ENCODE results near the gene MAPKAPK3. TPM values are rescaled to one million over a fixed set of nuclear protein-coding genes. Genes with fewer than 3 reads are reported as not detected.
A peak's percentile ranks its signal among the peaks of the same experiment; 100 is the strongest.

Gene MAPKAPK3
- total RNA-seq, 1 donor from 2014 or later: 117 TPM

- no peak for DNase-seq (ENCODE audit: low read depth)
- TF ChIP-seq CTCF (conservative IDR thresholded peaks at IDR 0.05; ENCODE audit: low read depth, low read length): no peak
- H3K4me3 ChIP-seq (ENCODE audit: low read depth, low read length): no peak overlapping the region
These were observed 44.1 kb upstream of the MAPKAPK3 start for GRCh38 chr3:50572801-50573371.

GRCh38 chr3:50573566-50574443 lies 43.1 kb upstream of the MAPKAPK3 start:
- TF ChIP-seq CTCF (conservative IDR thresholded peaks at IDR 0.05; ENCODE audit: low read depth, low read length): no peak
- H3K4me3 ChIP-seq (ENCODE audit: low read depth, low read length): no peak overlapping the region
- no peak for DNase-seq (ENCODE audit: low read depth)

GRCh38 chr3:50574444-50574831 lies 42.5 kb upstream of the MAPKAPK3 start:
- no peak for TF ChIP-seq CTCF (conservative IDR thresholded peaks at IDR 0.05; ENCODE audit: low read depth, low read length)
- no peak overlapping the region for H3K4me3 ChIP-seq (ENCODE audit: low read depth, low read length)
- no peak for DNase-seq (ENCODE audit: low read depth)

- no peak overlapping the region for H3K4me3 ChIP-seq (ENCODE audit: low read depth, low read length)
- no peak for TF ChIP-seq CTCF (conservative IDR thresholded peaks at IDR 0.05; ENCODE audit: low read depth, low read length)
- DNase-seq (ENCODE audit: low read depth): no peak
These were observed 41.6 kb upstream of the MAPKAPK3 start for GRCh38 chr3:50575372-50575771.

- no peak for TF ChIP-seq CTCF (conservative IDR thresholded peaks at IDR 0.05; ENCODE audit: low read depth, low read length)
- no peak for DNase-seq (ENCODE audit: low read depth)
- H3K4me3 ChIP-seq (ENCODE audit: low read depth, low read length): no peak overlapping the region
These were observed 39.6 kb upstream of the MAPKAPK3 start for GRCh38 chr3:50577348-50577747.

GRCh38 chr3:50580683-50581458 lies 36.1 kb upstream of the MAPKAPK3 start:
- TF ChIP-seq CTCF (conservative IDR thresholded peaks at IDR 0.05; ENCODE audit: low read depth, low read length): peak; percentile 27
- H3K4me3 ChIP-seq (ENCODE audit: low read depth, low read length): no peak overlapping the region
- DNase-seq (ENCODE audit: low read depth): no peak

All from epithelial cell of proximal tubule (primary cell).